Measurements from ENCODE around the gene FAM111A. TPM values are rescaled to one million over a fixed set of nuclear protein-coding genes. Genes with fewer than 3 reads are reported as not detected.
"Not testable (repeated sequence)": the region's sequence is repeated elsewhere in the genome, so short reads cannot be mapped to it uniquely, and the experiment has no call there.

Gene FAM111A
- total RNA-seq, 1 donor from 2014 or later = 44.7 TPM

DNA sequence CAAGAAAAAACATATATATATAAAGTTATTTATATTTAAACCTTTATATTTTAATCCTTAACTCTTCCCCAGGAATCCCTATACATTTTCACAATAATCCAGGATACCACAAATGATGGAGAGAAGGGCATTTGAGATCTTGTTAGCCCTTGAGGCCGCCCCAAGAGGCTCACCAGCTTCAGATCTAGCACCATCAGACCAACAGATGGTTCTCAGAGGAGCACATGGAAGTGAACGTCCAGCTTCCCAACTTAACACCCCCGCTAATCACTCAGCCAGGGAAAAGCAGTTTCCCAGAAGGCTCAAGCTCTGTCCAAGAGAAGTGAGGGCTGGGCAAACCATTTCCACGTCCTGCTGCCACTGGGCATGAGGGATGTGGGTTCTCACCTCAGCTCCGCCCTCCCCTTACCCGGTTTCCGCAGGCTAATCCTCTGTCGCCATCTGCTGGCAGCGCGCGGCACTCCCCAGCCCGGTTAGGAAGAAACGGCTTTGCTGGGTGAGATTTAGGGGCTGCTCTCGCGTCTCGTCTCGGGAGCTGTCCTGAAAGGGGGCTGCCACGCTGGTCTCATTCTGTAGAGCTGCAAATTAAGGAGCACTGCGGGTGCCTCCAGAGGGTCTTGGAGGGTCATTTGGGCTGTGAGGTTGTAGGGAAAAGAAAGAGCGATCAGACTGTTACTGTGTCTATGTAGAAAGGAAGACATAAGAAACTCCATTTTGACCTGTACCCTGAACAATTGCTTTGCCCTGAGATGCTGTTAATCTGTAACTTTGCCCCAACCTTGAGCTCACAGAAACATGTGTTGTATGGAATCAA lies 6.8 kb upstream of the FAM111A start:
- no peak for DNase-seq (ENCODE audit: low read depth)
- peak; percentile 100 for TF ChIP-seq CTCF (conservative IDR thresholded peaks at IDR 0.05; ENCODE audit: low read depth, low read length)
- peak overlapping the region; percentile 37 for H3K4me3 ChIP-seq (ENCODE audit: low read depth, low read length)

- not testable (repeated sequence) for DNase-seq (ENCODE audit: low read depth); H3K4me3 ChIP-seq (ENCODE audit: low read depth, low read length)
Observed at GRCh38 chr11:59136551-59136950, 6.1 kb upstream of the FAM111A start.

DNA sequence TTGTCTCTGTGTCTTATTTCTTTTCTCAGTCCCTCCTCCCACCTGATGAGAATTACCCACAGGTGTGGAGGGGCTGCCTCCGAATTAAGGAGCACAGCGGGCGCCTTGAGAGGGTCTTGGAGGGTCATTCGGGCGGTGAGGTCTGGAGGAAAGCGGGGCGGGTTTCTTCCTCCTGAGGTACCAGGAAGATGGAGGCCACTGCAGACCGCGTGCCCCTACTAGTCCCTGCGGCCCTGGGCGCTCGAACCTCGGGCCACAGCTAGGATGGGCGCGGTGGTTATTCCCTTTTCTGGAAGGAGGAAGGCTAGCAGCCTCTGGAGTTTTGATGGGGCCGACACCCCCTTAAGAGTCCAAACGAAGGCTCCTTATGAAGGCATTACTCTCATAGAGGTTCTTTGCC lies 5.5 kb upstream of the FAM111A start:
- DNase-seq (ENCODE audit: low read depth) = no peak
- no peak overlapping the region for H3K4me3 ChIP-seq (ENCODE audit: low read depth, low read length)
- TF ChIP-seq CTCF (conservative IDR thresholded peaks at IDR 0.05; ENCODE audit: low read depth, low read length) = no peak

- no peak for TF ChIP-seq CTCF (conservative IDR thresholded peaks at IDR 0.05; ENCODE audit: low read depth, low read length)
- H3K4me3 ChIP-seq (ENCODE audit: low read depth, low read length) = no peak overlapping the region
- DNase-seq (ENCODE audit: low read depth) = no peak
Observed at GRCh38 chr11:59138643-59139042, 4.0 kb upstream of the FAM111A start.

GRCh38 chr11:59141191-59141590 lies 1.5 kb upstream of the FAM111A start:
- no peak overlapping the region for H3K4me3 ChIP-seq (ENCODE audit: low read depth, low read length)
- DNase-seq (ENCODE audit: low read depth) = no peak
- TF ChIP-seq CTCF (conservative IDR thresholded peaks at IDR 0.05; ENCODE audit: low read depth, low read length) = no peak

DNA sequence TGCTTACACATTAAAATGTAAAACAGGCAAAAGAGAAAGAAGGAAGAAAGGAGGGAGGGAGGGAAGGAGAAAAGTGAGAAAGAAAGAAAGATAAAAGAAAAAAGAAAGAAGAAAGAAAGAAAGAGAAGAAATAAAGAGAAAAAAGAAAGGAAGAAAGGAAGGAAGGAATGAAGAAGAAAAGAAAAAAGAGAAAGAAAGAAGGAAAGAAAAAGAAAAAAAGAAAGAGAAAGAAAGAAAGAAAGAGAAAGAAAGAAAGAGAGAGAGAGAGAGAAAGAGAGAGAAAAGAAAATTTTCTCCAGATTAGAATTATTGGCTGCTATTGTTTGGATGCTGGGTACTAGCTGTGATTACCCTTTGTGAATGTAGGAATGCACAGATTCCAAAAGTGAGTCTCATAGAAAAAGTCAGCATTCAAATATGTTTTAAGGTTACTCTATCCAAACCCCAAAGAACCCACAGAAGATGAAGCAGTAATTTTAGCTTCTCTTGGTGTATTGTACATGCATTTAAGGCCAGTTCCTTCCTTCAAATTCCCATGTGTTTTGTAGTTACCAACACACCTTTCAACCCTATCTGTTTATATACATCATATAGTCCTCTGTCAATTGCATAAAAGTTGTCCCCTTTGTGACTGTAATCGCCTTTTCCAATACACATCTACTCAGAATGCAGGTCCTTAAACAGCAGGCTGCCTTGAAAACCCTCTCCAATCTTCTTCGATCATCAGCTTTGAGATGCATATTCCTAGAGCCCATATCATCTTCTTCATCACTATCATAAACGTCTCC lies 789 bp upstream of the FAM111A start:
- no peak for DNase-seq (ENCODE audit: low read depth)

More for the DNA sequence above, 789 bp upstream of the FAM111A start:
- TF ChIP-seq CTCF (conservative IDR thresholded peaks at IDR 0.05; ENCODE audit: low read depth, low read length) = no peak
- H3K4me3 ChIP-seq (ENCODE audit: low read depth, low read length) = peak overlapping the region; percentile 93
